LNCaP clone FGC (cell line): Measurements from ENCODE around the gene RHBDL1.
A peak's percentile ranks its signal among the peaks of the same experiment; 100 is the strongest.

Source experiments
- DNase-seq: peaks from one replicate; pipeline ENCODE4 v3.0.0-alpha.2; 2011; ENCODE audit warnings: low read depth
- H3K4me3 ChIP-seq: 2 replicates; pipeline ENCODE4 v1.5.1; 2011; ENCODE audit warnings: mild to moderate bottlenecking, low read depth, low read length, control low read depth
- CTCF ChIP-seq: IDR thresholded peaks from 2 replicates; pipeline ENCODE4 v1.5.1; 2012; ENCODE audit warnings: mild to moderate bottlenecking; ENCODE audit not compliant: control insufficient read depth, insufficient read depth; ENCODE audit errors: extremely low read depth

RHBDL1 gene

GRCh38 chr16:723695-724094 is 48.2 kb downstream of the RHBDL1 start:
- no peak for TF ChIP-seq CTCF
- no peak overlapping the region for H3K4me3 ChIP-seq
- DNase-seq: no peak

GRCh38 chr16:724188-725040 is 48.9 kb downstream of the RHBDL1 start:
- no peak for TF ChIP-seq CTCF
- no peak for DNase-seq
- H3K4me3 ChIP-seq: no peak overlapping the region

GRCh38 chr16:725041-725376 is 49.5 kb downstream of the RHBDL1 start:
- H3K4me3 ChIP-seq: no peak overlapping the region
- DNase-seq: no peak

GRCh38 chr16:725463-726187 is 50.2 kb downstream of the RHBDL1 start:
- peak overlapping the region; percentile 55 for H3K4me3 ChIP-seq
- TF ChIP-seq CTCF: no peak
- DNase-seq: no peak

More at GRCh38 chr16:725041-725376, 49.5 kb downstream of the RHBDL1 start:
- no peak for TF ChIP-seq CTCF

- DNase-seq: no peak
- peak overlapping the region; percentile 55 for H3K4me3 ChIP-seq
- TF ChIP-seq CTCF: no peak
Observed at GRCh38 chr16:726188-726437, 50.6 kb downstream of the RHBDL1 start.

GRCh38 chr16:726438-727290 is 51.2 kb downstream of the RHBDL1 start, which contains the start of the genes CCDC78 and HAGHL:
TSS of gene CCDC78 (minus strand) at chr16:726443. CDS start at chr16:726367, 76 bp downstream.
TSS of gene HAGHL (plus strand) at chr16:727106. CDS start at chr16:727510, 404 bp downstream.
- peak; percentile 41 for DNase-seq
- TF ChIP-seq CTCF: no peak
- H3K4me3 ChIP-seq: peak within 1 kb of the TSS; percentile 88
